SH-SY5Y (cell line): ENCODE data around the gene BRD4.

Source experiments
- GATA2 ChIP-seq: IDR thresholded peaks from 2 replicates; pipeline ENCODE4 v1.6.1; 2011; ENCODE audit warnings: mild to moderate bottlenecking, low read depth, low read length
- GATA3 ChIP-seq: IDR thresholded peaks from 2 replicates; pipeline ENCODE4 v1.6.1; 2011; ENCODE audit warnings: low read depth, mild to moderate bottlenecking, low read length, moderate library complexity

GRCh38 chr19:15268928-15269253, 63.4 kb downstream of the BRD4 start:
- TF ChIP-seq GATA3 (no peak), GATA2 (no peak)
